ENCODE measurements around the gene RNF128.
"Not testable (repeated sequence)": the region's sequence is repeated elsewhere in the genome, so short reads cannot be mapped to it uniquely, and the experiment has no call there.

The RNF128 gene

DNA sequence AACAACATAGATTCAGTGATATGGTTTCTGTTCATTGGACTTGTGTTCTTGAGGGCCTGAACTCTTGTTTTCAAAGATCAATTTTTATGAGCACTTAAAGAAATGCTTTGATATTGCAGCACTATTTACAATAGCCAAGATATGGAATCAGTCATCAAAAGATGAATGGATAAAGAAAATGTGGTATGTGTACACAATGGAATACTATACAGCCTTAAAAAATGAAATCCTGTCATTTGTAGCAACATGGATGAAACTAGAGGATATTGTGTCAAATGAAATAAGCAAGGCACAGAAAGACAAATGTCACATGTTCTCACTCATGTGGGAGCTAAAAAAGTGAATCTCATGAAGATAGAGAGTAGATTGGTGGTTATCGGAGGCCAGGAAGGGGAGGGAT is 21.9 kb downstream of the RNF128 start:
- no peak for DNase-seq (ENCODE audit: low read depth in 4 of 4, low spot score in 1 of 4)

DNA sequence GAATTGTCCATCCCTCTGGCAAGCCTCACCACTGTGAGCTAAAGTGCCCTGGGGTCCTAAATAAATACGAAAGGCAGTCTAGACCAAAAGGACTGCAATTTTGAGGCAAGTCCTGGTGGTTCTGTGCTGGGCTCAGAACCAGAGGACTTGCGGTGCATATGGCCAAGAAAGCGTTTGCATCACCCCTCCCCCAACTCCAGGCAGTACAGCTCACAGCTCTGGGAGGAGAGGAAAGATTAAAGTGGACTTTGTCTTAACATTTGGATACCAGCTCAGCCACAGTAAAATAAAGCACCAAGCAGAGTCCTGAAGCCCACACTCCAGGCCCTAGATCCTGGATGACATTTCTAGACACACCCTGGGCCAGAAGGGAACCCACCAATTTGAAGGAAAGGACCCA is 24.9 kb downstream of the RNF128 start:
- no peak for DNase-seq (ENCODE audit: low read depth in 4 of 4, low spot score in 1 of 4)

DNA sequence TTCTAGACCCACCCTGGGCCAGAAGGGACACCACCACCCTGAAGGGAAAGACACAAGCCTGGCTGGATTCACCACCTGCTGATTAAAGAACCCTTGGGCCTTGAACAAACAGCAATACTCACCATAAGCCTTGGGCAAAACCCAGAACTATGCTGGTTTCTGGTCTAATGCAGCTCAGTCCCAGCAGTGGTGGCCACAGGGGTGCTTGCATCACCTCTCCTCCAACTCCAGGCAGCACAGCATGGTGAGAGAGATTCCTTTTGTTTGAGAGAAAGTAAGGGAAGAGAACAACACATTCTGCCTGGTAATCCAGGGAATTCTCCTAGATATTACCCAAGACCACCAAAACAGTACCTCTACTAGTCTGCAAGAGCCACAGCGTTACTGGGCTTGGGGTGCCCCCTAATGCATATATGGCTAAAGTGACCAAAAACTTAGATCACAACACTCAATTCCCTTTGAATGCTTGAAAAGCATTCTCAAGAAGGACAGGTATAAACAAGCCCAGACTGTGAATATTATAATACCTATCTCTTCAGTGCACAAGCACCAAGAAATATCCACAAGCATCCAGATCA is 25.7 kb downstream of the RNF128 start:
- DNase-seq (ENCODE audit: low read depth in 4 of 4, low spot score in 1 of 4) = no peak

DNA sequence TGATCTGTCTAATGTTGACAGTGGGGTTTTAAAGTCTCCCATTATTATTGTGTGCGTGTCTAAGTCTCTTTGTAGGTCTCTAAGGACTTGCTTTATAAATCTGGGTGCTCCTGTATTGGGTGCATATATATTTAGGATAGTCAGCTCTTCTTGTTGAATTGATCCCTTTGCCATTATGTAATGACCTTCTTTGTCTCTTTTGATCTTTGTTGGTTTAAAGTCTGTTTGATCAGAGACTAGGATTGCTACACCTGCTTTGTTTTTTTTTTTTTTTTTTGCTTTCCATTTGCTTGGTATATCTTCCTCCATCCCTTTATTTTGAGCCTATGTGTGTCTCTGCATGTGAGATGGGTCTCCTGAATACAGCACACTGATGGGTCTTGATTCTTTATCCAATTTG is 42.8 kb downstream of the RNF128 start:
- DNase-seq (ENCODE audit: low read depth in 4 of 4, low spot score in 1 of 4) = not testable (repeated sequence)

DNA sequence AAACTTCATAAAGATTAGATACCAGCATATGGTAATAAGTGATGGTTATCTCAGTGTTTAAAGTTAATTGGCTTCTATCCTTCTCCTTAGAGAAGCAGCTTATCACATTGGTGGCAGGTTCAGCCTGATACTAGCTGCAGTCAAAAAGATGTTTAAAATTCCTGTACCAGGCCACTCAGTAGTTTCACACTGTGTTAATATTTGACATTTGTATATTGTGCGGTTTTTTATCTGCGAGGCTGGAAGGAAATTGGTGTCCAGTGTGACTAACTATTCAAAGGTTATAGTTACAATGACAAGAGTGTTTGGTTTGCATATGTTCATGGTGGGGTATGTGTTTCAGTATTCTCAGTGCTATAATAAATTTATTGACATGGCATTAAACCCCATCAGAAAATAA is 48.5 kb downstream of the RNF128 start:
- DNase-seq (ENCODE audit: low read depth in 4 of 4, low spot score in 1 of 4) = no peak

DNA sequence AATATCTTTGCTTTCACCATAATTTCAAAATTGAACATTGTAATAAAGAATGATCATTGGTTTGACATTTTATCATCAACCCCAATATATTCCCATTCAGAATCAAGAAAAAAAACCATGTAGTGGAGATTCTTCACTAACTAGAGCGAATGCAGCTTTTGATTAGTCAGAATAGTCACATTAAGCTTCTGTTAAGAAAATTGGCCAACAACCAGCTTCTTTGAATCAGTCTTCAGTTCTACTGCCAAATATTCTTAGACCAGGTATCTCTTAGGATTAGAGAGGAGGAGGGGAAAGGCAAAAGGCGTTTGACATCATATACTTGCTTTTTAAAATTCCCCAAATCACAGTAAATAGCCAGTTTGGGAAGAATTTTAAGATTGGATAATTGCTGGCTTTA is 53.8 kb downstream of the RNF128 start:
- no peak for DNase-seq (ENCODE audit: low read depth in 4 of 4, low spot score in 1 of 4)

DNA sequence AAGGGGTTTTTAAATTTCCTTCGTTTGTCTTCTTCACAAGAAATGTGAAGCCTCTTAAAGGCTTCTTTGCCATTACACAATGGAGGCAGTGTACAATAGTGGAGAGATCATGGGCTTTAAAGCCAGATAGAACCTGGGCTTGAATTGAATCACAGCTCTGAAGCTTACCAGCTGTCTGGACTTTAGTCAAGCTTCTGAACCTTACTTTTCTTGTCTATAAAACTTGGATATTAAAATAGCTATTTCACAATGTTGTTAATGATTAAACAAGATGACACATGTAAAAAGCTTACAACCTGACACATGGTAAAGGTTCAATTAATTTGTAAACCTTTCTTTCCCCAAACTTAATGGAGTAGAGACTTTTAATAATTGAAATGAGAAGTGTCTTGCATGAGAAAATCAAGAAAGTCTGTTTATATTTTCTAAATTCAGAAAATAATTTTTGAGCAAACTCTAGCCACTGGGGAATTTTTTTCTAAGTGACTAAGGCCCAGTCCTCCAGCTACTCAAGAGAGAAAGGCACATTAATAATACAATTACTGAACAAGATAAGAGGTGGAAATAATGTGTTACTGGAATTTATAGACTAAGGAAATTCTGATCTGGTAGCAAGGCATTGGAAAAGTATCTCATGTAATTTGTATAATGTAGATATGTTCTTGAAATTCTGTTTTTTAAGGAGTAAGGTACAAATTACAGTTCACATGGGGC is 54.3 kb downstream of the RNF128 start:
- DNase-seq (ENCODE audit: low read depth in 4 of 4, low spot score in 1 of 4) = no peak

DNA sequence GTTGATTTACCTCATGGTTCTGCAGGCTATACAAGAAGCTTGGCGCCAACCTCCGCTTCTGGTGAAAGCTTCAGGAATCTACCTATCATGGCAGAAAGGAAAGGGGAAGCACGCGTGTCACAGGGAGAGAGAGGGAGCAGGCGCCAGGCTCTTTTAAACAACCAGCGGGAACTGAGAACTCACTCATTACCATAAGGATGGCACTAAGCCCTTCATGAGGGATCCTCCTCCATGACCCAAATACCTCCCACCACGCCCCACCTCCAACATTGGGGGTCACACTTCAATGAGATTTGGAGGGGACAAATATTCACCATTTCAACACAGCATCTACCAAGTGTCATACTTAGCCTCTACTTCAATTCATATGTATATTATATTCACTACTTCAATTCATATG is 57.2 kb downstream of the RNF128 start:
- no peak for DNase-seq (ENCODE audit: low read depth in 4 of 4, low spot score in 1 of 4)

DNA sequence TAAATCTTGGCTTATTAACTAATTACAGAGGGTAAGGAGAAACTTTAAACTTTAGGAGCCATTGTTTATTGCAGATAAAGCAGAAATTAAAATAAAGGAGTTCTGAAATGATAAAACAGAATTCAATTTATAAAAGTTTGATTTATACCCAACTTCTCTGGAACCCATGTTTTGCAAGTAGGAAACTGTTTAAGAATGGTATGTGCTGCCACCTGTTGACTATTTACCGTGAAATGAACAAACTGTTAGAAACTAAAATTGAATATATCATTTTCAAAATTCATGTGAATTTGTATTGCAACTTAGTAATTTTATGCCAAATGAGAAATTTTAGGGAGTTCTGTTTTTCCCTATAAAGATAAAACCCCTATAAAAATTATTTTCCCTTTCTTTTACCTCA is 65.0 kb downstream of the RNF128 start:
- DNase-seq (ENCODE audit: low read depth in 4 of 4, low spot score in 1 of 4) = no peak

DNA sequence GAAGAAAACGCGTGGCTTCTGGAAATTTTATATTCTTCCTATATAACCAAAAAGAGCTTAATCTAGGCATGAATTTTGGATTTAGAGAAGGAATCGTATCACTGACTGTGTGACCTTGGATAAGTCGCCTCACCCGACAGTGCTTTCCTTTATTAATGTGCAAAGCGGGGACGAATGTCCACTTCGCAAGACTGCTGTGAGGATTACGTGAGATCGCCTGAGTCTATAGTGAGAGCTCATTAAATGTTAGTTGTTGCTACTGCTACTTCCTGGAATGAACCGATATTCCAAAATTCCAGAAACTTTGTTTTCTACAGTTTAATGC is 75.5 kb downstream of the RNF128 start:
- DNase-seq (ENCODE audit: low read depth in 4 of 4, low spot score in 1 of 4) = no peak

DNA sequence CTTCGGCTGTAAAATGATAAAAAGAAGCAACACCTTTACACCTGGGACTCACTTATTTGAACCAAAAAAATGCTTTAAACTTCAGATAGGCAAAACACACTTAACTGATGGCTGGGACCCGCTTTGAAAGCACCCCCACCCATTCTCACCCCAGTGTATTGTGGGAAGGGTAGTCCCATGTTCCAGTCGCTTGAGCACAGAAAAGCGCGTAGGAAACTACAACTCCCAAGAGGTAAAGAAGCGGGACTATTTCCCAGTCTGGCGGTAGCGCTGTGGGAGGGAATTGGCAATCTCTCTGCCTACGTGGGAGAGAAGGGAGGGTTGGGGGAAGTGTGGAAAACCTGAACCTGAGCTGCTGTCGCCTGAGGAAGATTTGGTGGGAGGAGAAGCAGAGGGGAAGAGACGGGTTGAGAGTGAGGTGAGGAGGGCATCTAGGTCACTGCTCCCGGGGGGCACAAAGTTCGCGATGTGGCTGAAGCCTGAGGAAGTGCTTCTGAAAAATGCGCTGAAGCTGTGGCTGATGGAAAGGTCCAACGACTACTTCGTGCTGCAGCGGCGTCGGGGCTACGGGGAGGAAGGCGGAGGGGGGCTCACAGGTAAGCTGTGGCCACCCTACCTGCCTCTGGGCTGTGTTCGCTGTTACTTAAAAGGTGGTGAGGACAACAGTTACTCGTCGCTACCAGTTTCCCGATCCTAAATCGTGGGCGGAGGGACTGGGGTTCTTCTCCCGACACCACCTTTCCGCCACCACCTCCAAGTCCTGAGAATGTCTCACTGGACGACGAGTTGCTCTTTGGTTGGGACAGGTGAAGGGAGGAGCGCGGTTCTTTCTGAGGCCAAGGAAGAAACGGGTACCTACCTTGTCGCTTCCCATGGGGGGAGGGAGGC is 76.1 kb downstream of the RNF128 start, which contains the start of gene TBC1D8B:
Gene TBC1D8B (plus strand): TSS at position 286 of the 888 bp plus-strand sequence. CDS start 181 bp downstream, at position 467.
- DNase-seq (ENCODE audit: low read depth in 4 of 4, low spot score in 1 of 4) = peak in 2 of 4 experiments; percentile 1 to 19

DNA sequence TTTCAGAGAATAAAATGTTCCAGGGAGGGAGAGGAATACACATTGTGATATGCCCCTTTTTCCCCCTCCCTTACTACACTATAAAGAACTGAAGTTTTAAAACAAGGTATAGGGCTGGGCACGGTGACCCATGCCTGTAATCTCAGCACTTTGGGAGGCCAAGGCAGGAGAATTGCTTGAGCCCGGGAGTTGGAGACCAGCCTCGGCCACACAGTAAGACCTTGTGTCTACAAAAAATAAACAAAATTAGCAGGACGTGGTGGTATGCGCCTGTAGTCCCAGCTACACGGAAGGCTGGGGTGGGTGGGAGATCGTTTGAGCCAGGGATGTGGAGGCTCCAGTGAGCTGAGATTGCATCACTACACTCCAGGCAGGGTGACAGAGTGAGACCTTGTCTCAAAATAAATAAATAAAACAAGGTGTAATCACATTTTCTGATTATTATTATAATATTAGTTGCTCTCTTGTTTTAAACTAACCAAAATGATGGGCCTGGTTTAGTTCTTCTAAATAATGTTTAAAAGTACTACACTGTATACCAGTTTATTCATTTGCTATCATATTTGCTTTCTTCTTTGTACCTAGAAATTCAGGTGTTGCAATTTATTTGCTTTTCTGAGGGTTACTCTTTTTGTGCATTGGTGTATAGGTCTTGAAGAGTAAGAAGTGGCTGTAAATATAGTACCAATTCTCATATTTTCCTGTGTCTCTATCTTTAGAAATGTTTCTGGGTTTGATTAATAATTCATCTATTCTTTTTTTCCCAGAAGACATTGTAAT is 84.8 kb downstream of the RNF128 start:
- no peak for DNase-seq (ENCODE audit: low read depth in 4 of 4, low spot score in 1 of 4)

DNA sequence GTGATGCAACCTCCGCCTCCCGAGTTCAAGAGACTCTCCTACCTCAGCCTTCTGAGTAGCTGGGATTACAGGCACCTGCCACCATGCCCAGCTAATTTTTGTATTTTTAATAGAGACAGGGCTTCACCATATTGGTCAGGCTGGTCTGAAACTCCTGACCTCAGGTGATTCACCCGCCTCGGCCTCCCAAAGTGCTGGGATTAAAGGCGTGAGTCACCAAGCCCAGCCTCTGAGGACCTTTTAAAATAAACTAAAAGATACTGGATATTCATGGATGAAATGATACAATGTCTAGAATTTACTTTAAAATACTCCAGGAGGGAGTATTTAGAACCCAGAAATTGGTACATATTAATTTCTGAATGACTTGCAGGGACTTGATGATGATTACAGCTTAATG is 86.4 kb downstream of the RNF128 start:
- DNase-seq (ENCODE audit: low read depth in 4 of 4, low spot score in 1 of 4) = not testable (repeated sequence)

DNA sequence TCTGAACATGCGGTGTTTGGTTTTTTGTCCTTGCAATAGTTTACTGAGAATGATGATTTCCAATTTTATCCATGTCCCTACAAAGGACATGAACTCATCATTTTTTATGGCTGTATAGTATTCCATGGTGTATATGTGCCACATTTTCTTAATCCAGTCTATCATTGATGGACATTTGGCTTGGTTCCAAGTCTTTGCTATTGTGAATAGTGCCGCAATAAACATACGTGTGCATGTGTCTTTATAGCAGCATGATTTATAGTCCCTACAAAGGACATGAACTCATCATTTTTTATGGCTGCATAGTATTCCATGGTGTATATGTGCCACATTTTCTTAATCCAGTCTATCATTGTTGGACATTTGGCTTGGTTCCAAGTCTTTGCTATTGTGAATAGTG is 87.6 kb downstream of the RNF128 start:
- not testable (repeated sequence) for DNase-seq (ENCODE audit: low read depth in 4 of 4, low spot score in 1 of 4)

Data from stimulated activated CD4-positive, alpha-beta T cell treated with anti-CD3 and anti-CD28 coated beads, Interleukin-1b, Interleukin-23, amount 100 ng/mL, for 24 hours (primary cell).